HG02884 (cell line): ENCODE measurements around the gene HSD11B2.
"Not testable (repeated sequence)": the region's sequence is repeated elsewhere in the genome, so short reads cannot be mapped to it uniquely, and the experiment has no call there.

Experiments
- ATAC-seq: cut with Tn5 transposase; IDR thresholded peaks from one replicate; pipeline ENCODE4 v1.9.1; 2021; ENCODE audit warnings: mild to moderate bottlenecking, moderate library complexity; ENCODE audit not compliant: unreplicated experiment

HSD11B2 gene

GRCh38 chr16:67413978-67414911, 16.7 kb upstream of the HSD11B2 start:
- ATAC-seq, result no peak

GRCh38 chr16:67415421-67415820, 15.5 kb upstream of the HSD11B2 start:
- not testable (repeated sequence) for ATAC-seq

GRCh38 chr16:67415872-67416793, 14.8 kb upstream of the HSD11B2 start, which contains the start of gene ZDHHC1:
Gene ZDHHC1, minus strand, starts transcription at chr16:67416477. Its CDS starts 8,702 bp downstream, at chr16:67407775.
- peak; percentile 54 for ATAC-seq

- no peak for ATAC-seq
Measured at GRCh38 chr16:67417333-67418061, 13.4 kb upstream of the HSD11B2 start.

- no peak for ATAC-seq
Measured at GRCh38 chr16:67419502-67419901, 11.4 kb upstream of the HSD11B2 start.

GRCh38 chr16:67419931-67420330, 11.0 kb upstream of the HSD11B2 start:
- ATAC-seq, result no peak

GRCh38 chr16:67421030-67421429, 9.9 kb upstream of the HSD11B2 start:
- ATAC-seq, result no peak

GRCh38 chr16:67423015-67423414, 7.9 kb upstream of the HSD11B2 start:
- no peak for ATAC-seq

GRCh38 chr16:67423611-67424260, 7.2 kb upstream of the HSD11B2 start:
- ATAC-seq, result no peak

GRCh38 chr16:67424261-67424615, 6.7 kb upstream of the HSD11B2 start:
- ATAC-seq, result no peak

- ATAC-seq, result no peak
Measured at GRCh38 chr16:67425061-67425460, 5.9 kb upstream of the HSD11B2 start.

GRCh38 chr16:67425580-67425979, 5.3 kb upstream of the HSD11B2 start:
- ATAC-seq, result no peak

GRCh38 chr16:67426022-67426421, 4.9 kb upstream of the HSD11B2 start:
- no peak for ATAC-seq

- ATAC-seq, result no peak
Measured at GRCh38 chr16:67426950-67427349, 4.0 kb upstream of the HSD11B2 start.

GRCh38 chr16:67428146-67428731, 2.7 kb upstream of the HSD11B2 start:
- no peak for ATAC-seq

GRCh38 chr16:67429053-67429798, 1.7 kb upstream of the HSD11B2 start:
- ATAC-seq, result no peak

- ATAC-seq, result no peak
Measured at GRCh38 chr16:67429799-67430503, 970 bp upstream of the HSD11B2 start.

- no peak for ATAC-seq
Measured at GRCh38 chr16:67430504-67430976, 381 bp upstream of the HSD11B2 start.
